Cardiac fibroblast (primary cell): Measurements from ENCODE around the gene C19orf73.

ENCODE experiments used
- DNase-seq, 2 donors: peaks; one replicate each; pipeline versions ENCODE4 v3.0.0 to v3.0.0-alpha.2; 2010; ENCODE audit warnings: low read depth in 2 of 2
- H3K4me3 ChIP-seq, 2 donors: replicated peaks in 1 of 2; 1 replicate in 1 of 2; 2 replicates in 1 of 2; pipeline ENCODE4 v1.5.1; 2011; ENCODE audit warnings: low read depth in 2 of 2, low read length in 2 of 2, mild to moderate bottlenecking in 2 of 2, moderate library complexity in 1 of 2
- CTCF ChIP-seq: IDR thresholded peaks from one replicate; pipeline ENCODE4 v1.5.1; 2011; ENCODE audit warnings: low read depth, mild to moderate bottlenecking, low read length, inconsistent platforms

Gene C19orf73

GRCh38 chr19:49094505-49095482 lies 24.1 kb downstream of the C19orf73 start:
- no peak for TF ChIP-seq CTCF
- peak in 1 of 2 donors; percentile 26 for DNase-seq
- H3K4me3 ChIP-seq = no peak overlapping the region

GRCh38 chr19:49092686-49093085 lies 26.3 kb downstream of the C19orf73 start:
- no peak for DNase-seq
- no peak overlapping the region for H3K4me3 ChIP-seq
- no peak for TF ChIP-seq CTCF

GRCh38 chr19:49091391-49092038 lies 27.4 kb downstream of the C19orf73 start:
- no peak for TF ChIP-seq CTCF
- DNase-seq = no peak
- H3K4me3 ChIP-seq = no peak overlapping the region

- no peak for TF ChIP-seq CTCF
- H3K4me3 ChIP-seq = peak overlapping the region; percentile 92 to 95
- DNase-seq = no peak
These were observed 32.6 kb downstream of the C19orf73 start for GRCh38 chr19:49086296-49086695.

GRCh38 chr19:49085868-49086232 lies 33.1 kb downstream of the C19orf73 start:
- TF ChIP-seq CTCF = no peak
- DNase-seq = no peak
- H3K4me3 ChIP-seq = peak overlapping the region; percentile 92 to 95

GRCh38 chr19:49085020-49085867 lies 33.7 kb downstream of the C19orf73 start, which contains the start of gene SNRNP70:
TSS of gene SNRNP70 (plus strand) at chr19:49085451. CDS start at chr19:49086415, 964 bp downstream.
- no peak for TF ChIP-seq CTCF
- peak within 1 kb of the TSS; percentile 92 to 95 for H3K4me3 ChIP-seq
- DNase-seq = peak; percentile 100
